SK-N-MC (cell line): ENCODE measurements around the gene FGF10.

Source experiments
- DNase-seq: peaks from one replicate; pipeline ENCODE4 v3.0.0-alpha.2; 2011; ENCODE audit warnings: low read depth, low spot score
- H3K27ac ChIP-seq: fragments of 200-600 bp; sonication (generic); 2 replicates; pipeline ENCODE4 v1.5.1; 2016; ENCODE audit warnings: mixed run types
- H3K36me3 ChIP-seq: fragments of 200-600 bp; sonication (generic); 2 replicates; pipeline ENCODE4 v1.6.1; 2017; ENCODE audit warnings: antibody characterized with exemption, low read length, mixed read lengths; ENCODE audit not compliant: insufficient read depth
- H3K4me3 ChIP-seq: fragments of 200-600 bp; sonication (generic); 2 replicates; pipeline ENCODE4 v1.5.1; 2016
- H3K9ac ChIP-seq: fragments of 200-600 bp; sonication (generic); 2 replicates; pipeline ENCODE4 v1.8.0; 2017; ENCODE audit warnings: mixed run types, mixed read lengths; ENCODE audit not compliant: insufficient read length
- H3K9me3 ChIP-seq: fragments of 200-600 bp; sonication (generic); 2 replicates; pipeline ENCODE4 v1.6.1; 2017; ENCODE audit warnings: low read depth, mild to moderate bottlenecking, antibody characterized with exemption, low read length, moderate library complexity, mixed read lengths
- EZH2 ChIP-seq: fragments of 200-600 bp; sonication (generic); IDR thresholded peaks from one replicate; pipeline ENCODE4 v1.6.1; 2017; ENCODE audit warnings: antibody characterized with exemption
- FOXP2 ChIP-seq: optimal IDR thresholded peaks from 2 replicates; pipeline ENCODE3; 2011; ENCODE audit warnings: mild to moderate bottlenecking, moderate library complexity; ENCODE audit not compliant: insufficient read depth; ENCODE audit errors: extremely low read length, control extremely low read depth
- POLR2AphosphoS5 ChIP-seq: IDR thresholded peaks from 2 replicates; pipeline ENCODE4 v1.6.1; 2012; ENCODE audit warnings: mild to moderate bottlenecking, low read depth, low read length, borderline replicate concordance

Gene FGF10

GRCh38 chr5:44388321-44389089 lies 715 bp downstream of the FGF10 start:
- Histone ChIP-seq H3K4me3 (peak overlapping the region; percentile 85), H3K9ac (no peak overlapping the region), H3K27ac (no peak overlapping the region), H3K36me3 (no peaks in the 10 kb centered on the region), H3K9me3 (no peaks in the 10 kb centered on the region)
- TF ChIP-seq FOXP2 (no peak), EZH2 (no peak), POLR2AphosphoS5 (no peak)
- no peak for DNase-seq

GRCh38 chr5:44387921-44388320 lies 1.3 kb downstream of the FGF10 start:
- DNase-seq = no peak
- Histone ChIP-seq H3K9me3 (no peaks in the 10 kb centered on the region), H3K27ac (no peak overlapping the region), H3K9ac (no peak overlapping the region), H3K4me3 (peak overlapping the region; percentile 85), H3K36me3 (no peaks in the 10 kb centered on the region)
- no peak for TF ChIP-seq POLR2AphosphoS5
- TF ChIP-seq EZH2 = no peak
- TF ChIP-seq FOXP2 = no peak

- DNase-seq = no peak
- TF ChIP-seq EZH2 (no peak), FOXP2 (no peak), POLR2AphosphoS5 (no peak)
- Histone ChIP-seq H3K4me3 (peak overlapping the region; percentile 85), H3K9ac (no peak overlapping the region), H3K9me3 (no peaks in the 10 kb centered on the region), H3K27ac (no peak overlapping the region), H3K36me3 (no peaks in the 10 kb centered on the region)
Measured at GRCh38 chr5:44387406-44387805, 1.8 kb downstream of the FGF10 start.

- TF ChIP-seq EZH2 = no peak
- TF ChIP-seq POLR2AphosphoS5 = no peak
- no peak for TF ChIP-seq FOXP2
- Histone ChIP-seq H3K36me3 (no peaks in the 10 kb centered on the region), H3K27ac (no peak overlapping the region), H3K4me3 (no peak overlapping the region), H3K9ac (no peak overlapping the region), H3K9me3 (no peaks in the 10 kb centered on the region)
- DNase-seq = no peak
Measured at GRCh38 chr5:44385291-44385900, 3.8 kb downstream of the FGF10 start.

GRCh38 chr5:44384816-44385215 lies 4.4 kb downstream of the FGF10 start:
- Histone ChIP-seq H3K27ac (no peak overlapping the region), H3K4me3 (no peak overlapping the region), H3K36me3 (no peaks in the 10 kb centered on the region), H3K9ac (no peak overlapping the region), H3K9me3 (no peaks in the 10 kb centered on the region)
- no peak for DNase-seq
- no peak for TF ChIP-seq FOXP2
- no peak for TF ChIP-seq EZH2
- no peak for TF ChIP-seq POLR2AphosphoS5

GRCh38 chr5:44382894-44383293 lies 6.3 kb downstream of the FGF10 start:
- H3K4me3 ChIP-seq = no peak overlapping the region
- H3K9ac ChIP-seq = no peak overlapping the region
- TF ChIP-seq EZH2 (no peak), POLR2AphosphoS5 (no peak), FOXP2 (no peak)
- H3K9me3 ChIP-seq = no peaks in the 10 kb centered on the region
- no peak for DNase-seq
- H3K36me3 ChIP-seq = no peaks in the 10 kb centered on the region
- H3K27ac ChIP-seq = no peak overlapping the region

- Histone ChIP-seq H3K27ac (no peak overlapping the region), H3K36me3 (no peaks in the 10 kb centered on the region), H3K9ac (no peak overlapping the region), H3K4me3 (no peak overlapping the region), H3K9me3 (no peaks in the 10 kb centered on the region)
- no peak for DNase-seq
- TF ChIP-seq POLR2AphosphoS5 (no peak), FOXP2 (no peak), EZH2 (no peak)
Measured at GRCh38 chr5:44377057-44377456, 12.2 kb downstream of the FGF10 start.

- no peaks in the 10 kb centered on the region for H3K36me3 ChIP-seq
- no peak for DNase-seq
- H3K9ac ChIP-seq = no peak overlapping the region
- no peak overlapping the region for H3K4me3 ChIP-seq
- TF ChIP-seq EZH2 (no peak), POLR2AphosphoS5 (no peak), FOXP2 (no peak)
- no peak overlapping the region for H3K27ac ChIP-seq
- no peaks in the 10 kb centered on the region for H3K9me3 ChIP-seq
Measured at GRCh38 chr5:44372028-44372427, 17.2 kb downstream of the FGF10 start.
